Kidney epithelial cell (primary cell): ENCODE results near the gene IDH1. TPM values are rescaled to one million over a fixed set of nuclear protein-coding genes. Genes with fewer than 3 reads are reported as not detected.

Experiments
- DNase-seq: peaks from one replicate; pipeline ENCODE4 v3.0.0-alpha.2; 2010; ENCODE audit warnings: low read depth
- H3K27me3 ChIP-seq: 2 replicates; pipeline ENCODE4 v1.6.0; 2011; ENCODE audit warnings: low read length; ENCODE audit not compliant: control insufficient read depth, insufficient read depth
- H3K36me3 ChIP-seq: 2 replicates; pipeline ENCODE4 v1.5.1; 2011; ENCODE audit warnings: low read length; ENCODE audit not compliant: control insufficient read depth, insufficient read depth
- H3K4me3 ChIP-seq: 2 replicates; pipeline ENCODE4 v1.5.1; 2011; ENCODE audit warnings: low read depth, mild to moderate bottlenecking, control low read depth, low read length
- total RNA-seq: library from RNA; depleted of rRNA; stranded (reverse); fragments of >200 nt; gene quantifications from 2 replicates; pipeline ENCODE4 v1.2.3, GENCODE V29; 2015
- TF ChIP-seq, protein P1 (sequence below): IDR thresholded peaks from 2 replicates; pipeline ENCODE4 v1.5.1; 2011; ENCODE audit warnings: mild to moderate bottlenecking, moderate library complexity, low read length, control low read depth, inconsistent platforms; ENCODE audit not compliant: insufficient read depth, poor library complexity, severe bottlenecking

Gene IDH1
- total RNA-seq, 1 donor from 2014 or later, result 108 TPM

DNA sequence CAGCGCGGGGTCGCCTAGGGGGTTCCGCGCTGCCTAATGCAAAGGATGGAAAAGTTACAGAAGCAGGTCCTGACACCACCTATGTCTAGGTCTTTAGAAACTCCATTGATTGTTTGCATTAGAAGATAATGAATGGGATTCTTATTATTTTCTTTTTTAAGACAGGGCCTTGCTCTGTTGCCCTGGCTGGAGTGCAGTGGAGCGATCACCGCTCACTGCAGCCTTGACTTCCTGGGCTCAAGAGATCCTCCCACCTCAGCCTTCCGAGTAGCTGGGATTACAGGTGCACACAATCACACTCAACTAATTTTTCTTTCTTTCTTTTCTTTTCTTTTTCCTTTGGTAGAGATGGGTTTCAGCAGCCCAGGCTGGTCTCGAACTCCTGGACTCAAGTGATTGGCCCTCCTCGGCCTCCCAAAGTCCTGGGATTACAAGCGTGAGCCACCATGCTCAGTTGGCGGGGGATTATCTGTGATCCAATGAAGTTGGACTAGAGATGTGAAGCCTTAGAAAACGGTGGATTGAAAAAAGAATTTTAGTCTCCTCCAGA, 761 bp upstream of the IDH1 start:
- H3K36me3 ChIP-seq, result no peaks in the 10 kb centered on the region
- TF ChIP-seq, protein P1, sequence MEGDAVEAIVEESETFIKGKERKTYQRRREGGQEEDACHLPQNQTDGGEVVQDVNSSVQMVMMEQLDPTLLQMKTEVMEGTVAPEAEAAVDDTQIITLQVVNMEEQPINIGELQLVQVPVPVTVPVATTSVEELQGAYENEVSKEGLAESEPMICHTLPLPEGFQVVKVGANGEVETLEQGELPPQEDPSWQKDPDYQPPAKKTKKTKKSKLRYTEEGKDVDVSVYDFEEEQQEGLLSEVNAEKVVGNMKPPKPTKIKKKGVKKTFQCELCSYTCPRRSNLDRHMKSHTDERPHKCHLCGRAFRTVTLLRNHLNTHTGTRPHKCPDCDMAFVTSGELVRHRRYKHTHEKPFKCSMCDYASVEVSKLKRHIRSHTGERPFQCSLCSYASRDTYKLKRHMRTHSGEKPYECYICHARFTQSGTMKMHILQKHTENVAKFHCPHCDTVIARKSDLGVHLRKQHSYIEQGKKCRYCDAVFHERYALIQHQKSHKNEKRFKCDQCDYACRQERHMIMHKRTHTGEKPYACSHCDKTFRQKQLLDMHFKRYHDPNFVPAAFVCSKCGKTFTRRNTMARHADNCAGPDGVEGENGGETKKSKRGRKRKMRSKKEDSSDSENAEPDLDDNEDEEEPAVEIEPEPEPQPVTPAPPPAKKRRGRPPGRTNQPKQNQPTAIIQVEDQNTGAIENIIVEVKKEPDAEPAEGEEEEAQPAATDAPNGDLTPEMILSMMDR, result no peak
- DNase-seq, result no peak
- no peaks in the 10 kb centered on the region for H3K27me3 ChIP-seq
- peak overlapping the region; percentile 64 for H3K4me3 ChIP-seq

DNA sequence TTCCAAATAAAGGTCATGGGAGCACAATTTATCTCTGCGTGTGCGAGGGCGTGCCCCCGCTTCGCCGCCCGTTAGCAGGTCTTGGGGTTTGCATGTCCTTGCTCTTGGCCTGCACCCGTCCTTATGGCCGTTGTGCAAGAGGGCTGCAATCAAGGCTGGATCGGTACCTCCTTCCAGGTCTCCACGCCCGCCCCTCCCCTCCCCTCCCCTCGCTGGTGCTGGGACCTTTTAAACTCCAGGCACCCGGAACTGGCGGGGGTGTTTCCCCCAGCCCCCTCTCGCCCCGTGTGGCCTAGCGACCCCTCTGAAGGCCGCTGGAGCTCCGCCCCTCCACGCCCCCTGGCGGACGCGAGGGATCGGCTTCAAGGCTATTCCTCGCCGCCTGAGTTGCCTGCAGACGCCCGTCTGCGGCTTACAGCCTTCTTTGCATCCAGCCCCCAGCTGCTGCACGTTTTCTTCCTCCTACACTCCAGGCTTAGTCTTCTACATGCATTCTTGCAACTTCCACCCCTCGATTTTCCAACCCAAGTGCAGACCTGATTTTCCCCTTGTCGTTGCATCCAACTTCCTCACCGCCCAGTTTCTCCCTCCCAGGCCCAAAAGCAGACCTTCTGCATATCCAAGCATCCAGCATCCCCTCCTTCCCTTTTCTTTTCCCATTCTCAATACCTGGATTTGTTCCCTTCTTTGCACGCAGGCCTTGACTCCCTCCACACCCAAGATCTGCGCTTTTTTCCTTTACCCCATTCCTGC, 577 bp downstream of the IDH1 start:
- TF ChIP-seq, protein P1, result peak; percentile 95
- DNase-seq, result no peak
- Histone ChIP-seq H3K4me3 (peak overlapping the region; percentile 64), H3K27me3 (no peaks in the 10 kb centered on the region), H3K36me3 (no peaks in the 10 kb centered on the region)

DNA sequence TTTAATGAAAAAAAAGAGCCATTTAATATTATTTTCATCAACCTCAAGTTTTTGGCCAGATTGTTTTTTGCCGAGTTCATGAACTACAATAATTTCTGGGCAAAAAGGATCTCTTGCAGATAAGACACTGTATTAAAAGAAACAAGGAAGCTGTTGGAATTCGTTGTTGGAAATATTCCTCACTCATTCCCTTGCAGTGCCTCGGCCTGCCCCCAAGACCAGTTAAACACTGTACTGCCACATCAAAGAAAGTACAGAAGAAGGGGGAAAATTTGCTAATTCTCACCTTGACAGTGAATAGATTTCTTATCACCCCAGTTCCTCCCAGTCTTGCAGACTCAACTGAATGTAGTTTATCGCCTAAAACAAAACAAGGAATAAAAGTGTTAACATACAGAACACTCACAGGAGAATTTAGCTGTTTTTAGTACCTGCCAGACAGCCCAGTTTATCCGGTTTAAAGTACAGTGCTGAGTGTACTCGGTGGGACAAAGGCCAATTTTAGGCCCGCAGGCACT, 1.2 kb downstream of the IDH1 start:
- DNase-seq, result no peak
- Histone ChIP-seq H3K36me3 (peaks cover under 1% of the 10 kb centered on the region), H3K4me3 (peak overlapping the region; percentile 64), H3K27me3 (no peaks in the 10 kb centered on the region)
- TF ChIP-seq, protein P1, result no peak

GRCh38 chr2:208252716-208253492, 2.0 kb downstream of the IDH1 start:
- TF ChIP-seq, protein P1, result no peak
- peaks cover 2% of the 10 kb centered on the region for H3K36me3 ChIP-seq
- no peak overlapping the region for H3K4me3 ChIP-seq
- no peak for DNase-seq
- no peaks in the 10 kb centered on the region for H3K27me3 ChIP-seq

GRCh38 chr2:208251098-208251497, 3.8 kb downstream of the IDH1 start:
- no peak for DNase-seq
- Histone ChIP-seq H3K4me3 (no peak overlapping the region), H3K27me3 (no peaks in the 10 kb centered on the region), H3K36me3 (peaks cover 2% of the 10 kb centered on the region)
- TF ChIP-seq, protein P1, result no peak
